Heart left ventricle (tissue), 16 donors: ENCODE data around the gene PGP. TPM values are rescaled to one million over a fixed set of nuclear protein-coding genes. Genes with fewer than 3 reads are reported as not detected.

Source experiments
- ATAC-seq, 4 donors: fragments of 200-7000 bp; cut with Tn5 transposase; one replicate each; pipeline ENCODE4 v1.9.1; 2020 to 2022; ENCODE audit warnings: moderate library complexity in 4 of 4, mild to moderate bottlenecking in 3 of 4, moderate number of reproducible peaks in 1 of 4
- DNase-seq, 5 donors: peaks; one replicate each; pipeline ENCODE4 v3.0.0-alpha.2; 2020
- H3K27ac ChIP-seq, 12 donors: fragments of 200-600 bp; sonication (generic) in 4 of 12; one replicate each; pipeline versions ENCODE4 v1.5.0 to v1.8.0; 2016 to 2022; ENCODE audit warnings: mild to moderate bottlenecking in 2 of 12
- H3K27me3 ChIP-seq, 9 donors: fragments of 200-600 bp; sonication (generic) in 2 of 9; one replicate each; pipeline versions ENCODE4 v1.5.1 to v1.8.0; 2016 to 2022; ENCODE audit warnings: mild to moderate bottlenecking in 3 of 9
- H3K36me3 ChIP-seq, 9 donors: fragments of 200-600 bp; sonication (generic) in 2 of 9; one replicate each; pipeline versions ENCODE4 v1.5.0 to v1.8.0; 2018 to 2022; ENCODE audit warnings: mild to moderate bottlenecking in 2 of 9
- H3K4me1 ChIP-seq, 12 donors: fragments of 200-600 bp; sonication (generic) in 4 of 12; one replicate each; pipeline versions ENCODE4 v1.5.0 to v1.8.0; 2016 to 2022; ENCODE audit warnings: mild to moderate bottlenecking in 3 of 12
- H3K4me3 ChIP-seq, 12 donors: fragments of 200-600 bp; sonication (generic) in 4 of 12; one replicate each; pipeline versions ENCODE4 v1.5.0 to v1.8.0; 2017 to 2022; ENCODE audit warnings: mild to moderate bottlenecking in 9 of 12, moderate library complexity in 4 of 12
- H3K9me3 ChIP-seq, 12 donors: fragments of 200-600 bp; sonication (generic) in 4 of 12; one replicate each; pipeline versions ENCODE4 v1.5.0 to v1.8.0; 2016 to 2022; ENCODE audit warnings: mild to moderate bottlenecking in 1 of 12
- CTCF ChIP-seq, 12 donors: fragments of 200-600 bp; sonication (generic) in 4 of 12; IDR thresholded peaks; one replicate each; pipeline versions ENCODE4 v1.5.0 to v1.8.0; 2018 to 2022; ENCODE audit warnings: antibody characterized with exemption in 12 of 12, mild to moderate bottlenecking in 5 of 12
- POLR2A ChIP-seq, 2 donors: fragments of 450-650 bp; IDR thresholded peaks; one replicate each; pipeline ENCODE4 v1.6.1; 2017; ENCODE audit warnings: antibody characterized with exemption in 2 of 2, mild to moderate bottlenecking in 2 of 2, moderate library complexity in 2 of 2
- whole genome bisulfite sequencing, 4 donors: extraction: QIAGEN DNeasy Blood & Tissue Kit in 2 of 4; methylation state at CpG; one replicate each; pipeline versions ENCODE4 v1.1.5 to v1.1.7; 2013 to 2018; 5-methylcytosine and 5-hydroxymethylcytosine counted together
- intact Hi-C, 10 donors: fragments of 100-400 bp; cut with DNase I; formaldehyde crosslinking; loops; one replicate each; pipeline versions ENCODE4 v1.11.1 to v1.14.2; 2022
- polyA plus RNA-seq, 2 donors: library from polyadenylated mRNA; stranded (reverse); fragments of 200-250 nt; gene quantifications; one replicate each; pipeline ENCODE4 v1.2.3, GENCODE V29; 2013
- total RNA-seq, 9 donors: library from RNA; depleted of rRNA in 2 of 9; stranded (reverse); fragments of >200 nt in 2 of 9; fragmentation: NEBNext Ultra II Directional in 3 of 9; extraction: Animal tissue kit (Norgen Biotek cat#: 25700) in 3 of 9; gene quantifications; one replicate each; pipeline versions ENCODE4 v1.1.0 to v1.2.4, GENCODE V29; 2016 to 2023
- donor health status: ischemic (EF 13 %, LVEDD 7.1; RV severe dilation, severe dysfunction).
- donor health status: healthy with polysubstance abuse.
- donor health status: DM: no; HTN: yes; CAD: no.
- donor health status: DM: no; HTN: no; CAD: no.
- donor health status: ischemic (EF 25% LVEDD 6.9; RV normal size, moderate dysfunction).
- donor health status: ischemic (EF 25% LVEDD 5.7; RV mildly dilated, moderate dysfunction).
- donor health status: healthy.
- donor health status: DM: yes; HTN: yes; CAD: no.
- donor health status: ischemic (EF 35%, LVEDD 5.7; RV mildly dilated, moderate dysfunction).
- donor health status: nonischemic (EF 11% LVEDD 7.7; RV severe dilation, severe dysfunction).
- donor health status: DM: yes; HTN: yes; CAD: no.
- donor health status: PGD.
- donor health status: ischemic (EF 29% LVEDD 5.4; RV normal size, mild dysfunction).
- donor health status: nonischemic (EF 23%, LVEDD 6.1; RV moderate dilation, normal function).

The PGP gene
- total and polyA plus RNA-seq, 11 donors: 19.6 to 44.0 (median 31.7) TPM

GRCh38 chr16:2186505-2186904, 28.1 kb downstream of the PGP start:
- ATAC-seq: no peak

GRCh38 chr16:2186064-2186463, 28.6 kb downstream of the PGP start:
- TF ChIP-seq CTCF (IDR thresholded peaks at IDR 0.05): no peak
- 86 to 92% (median 90%) methylated on average over 13 of the region's 13 CpGs for WGBS, 4 donors
- no peaks in the 10 kb centered on the region for H3K27me3 ChIP-seq
- no peaks in the 10 kb centered on the region for H3K4me1 ChIP-seq
- no peak overlapping the region for H3K4me3 ChIP-seq
- no peak overlapping the region for H3K27ac ChIP-seq
- no peak for DNase-seq
- H3K9me3 ChIP-seq: no peaks in the 10 kb centered on the region
- no peak for ATAC-seq
- intact Hi-C loops: no loop called here
- no peaks in the 10 kb centered on the region for H3K36me3 ChIP-seq

More at GRCh38 chr16:2186505-2186904, 28.1 kb downstream of the PGP start:
- no peak for DNase-seq
- no peak for TF ChIP-seq POLR2A (IDR thresholded peaks at IDR 0.05)
- TF ChIP-seq CTCF (IDR thresholded peaks at IDR 0.05): no peak
- Histone ChIP-seq H3K27ac (no peak overlapping the region), H3K9me3 (no peaks in the 10 kb centered on the region), H3K4me3 (no peak overlapping the region), H3K36me3 (no peaks in the 10 kb centered on the region), H3K4me1 (peaks cover 0 to 4% (median 0%) of the 10 kb centered on the region in 12 donors), H3K27me3 (no peaks in the 10 kb centered on the region)
- intact Hi-C loops: no loop called here
- 82 to 93% (median 86%) methylated on average over 10 to 20 of the region's 20 CpGs for WGBS, 4 donors

DNA sequence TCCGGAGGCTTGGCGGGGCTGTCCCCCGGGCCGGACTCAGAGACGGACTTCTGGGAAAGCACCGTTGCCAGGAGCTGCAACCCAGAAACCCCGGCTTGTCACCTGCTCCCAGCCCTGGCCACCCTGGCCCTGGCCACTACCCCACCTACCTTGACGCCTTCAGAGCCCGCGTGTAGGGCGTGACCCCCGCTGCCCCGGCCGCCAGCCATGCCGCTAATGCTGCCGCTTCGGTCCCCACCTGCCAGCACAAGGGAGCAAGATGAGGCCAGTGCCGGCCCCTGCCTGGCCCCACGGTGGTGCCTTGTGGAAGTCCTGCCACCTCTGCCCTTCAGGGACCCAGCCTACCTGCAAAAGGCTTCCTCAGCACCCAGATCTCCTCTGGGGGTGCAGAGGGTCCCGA, 29.7 kb downstream of the PGP start:
- Histone ChIP-seq H3K4me1 (no peaks in the 10 kb centered on the region), H3K4me3 (no peak overlapping the region), H3K9me3 (no peaks in the 10 kb centered on the region), H3K36me3 (no peaks in the 10 kb centered on the region), H3K27ac (no peak overlapping the region), H3K27me3 (no peaks in the 10 kb centered on the region)
- DNase-seq (no peak), ATAC-seq (no peak)
- TF ChIP-seq CTCF (IDR thresholded peaks at IDR 0.05) (no peak), POLR2A (IDR thresholded peaks at IDR 0.05) (no peak)
- 76 to 90% (median 87%) methylated on average over 11 to 20 of the region's 20 CpGs for WGBS, 4 donors
- intact Hi-C loops: no loop called here

GRCh38 chr16:2184346-2184745, 30.3 kb downstream of the PGP start:
- Histone ChIP-seq H3K27ac (no peak overlapping the region), H3K36me3 (no peaks in the 10 kb centered on the region), H3K4me3 (no peak overlapping the region), H3K27me3 (no peaks in the 10 kb centered on the region), H3K4me1 (no peaks in the 10 kb centered on the region), H3K9me3 (no peaks in the 10 kb centered on the region)
- DNase-seq (no peak), ATAC-seq (no peak)
- intact Hi-C loops: no loop called here
- WGBS, 4 donors: 87 to 93% (median 90%) methylated on average over 19 of the region's 19 CpGs
- no peak for TF ChIP-seq POLR2A (IDR thresholded peaks at IDR 0.05)
- no peak for TF ChIP-seq CTCF (IDR thresholded peaks at IDR 0.05)
